Upper lobe of right lung (tissue), 1 donor: ENCODE data around the gene TPRN. TPM values are rescaled to one million over a fixed set of nuclear protein-coding genes. Genes with fewer than 3 reads are reported as not detected.

Experiments used
- ATAC-seq: fragments of 200-7000 bp; cut with Tn5 transposase; one replicate; pipeline ENCODE4 v1.9.1; 2020; ENCODE audit warnings: mild to moderate bottlenecking, moderate library complexity
- DNase-seq: peaks from one replicate; pipeline ENCODE4 v3.0.0-alpha.2; 2020
- H3K27ac ChIP-seq: fragments of 200-600 bp; one replicate; pipeline ENCODE4 v1.8.0; 2022
- H3K27me3 ChIP-seq: fragments of 200-600 bp; one replicate; pipeline ENCODE4 v1.8.0; 2022; ENCODE audit warnings: mild to moderate bottlenecking
- H3K36me3 ChIP-seq: fragments of 200-600 bp; one replicate; pipeline ENCODE4 v1.8.0; 2022
- H3K4me1 ChIP-seq: fragments of 200-600 bp; one replicate; pipeline ENCODE4 v1.8.0; 2022
- H3K4me3 ChIP-seq: fragments of 200-600 bp; one replicate; pipeline ENCODE4 v1.8.0; 2022; ENCODE audit warnings: mild to moderate bottlenecking
- H3K9me3 ChIP-seq: fragments of 200-600 bp; one replicate; pipeline ENCODE4 v1.8.0; 2022
- intact Hi-C: fragments of 100-400 bp; cut with DNase I; formaldehyde crosslinking; loops from one replicate; pipeline ENCODE4 v1.11.0; 2022
- total RNA-seq: library from RNA; stranded (reverse); fragmentation: NEBNext Ultra II Directional; extraction: Animal tissue kit (Norgen Biotek cat#: 25700); gene quantifications from one replicate; pipeline ENCODE4 v1.2.1, GENCODE V29; 2021
- TF ChIP-seq, protein P1 (sequence below): fragments of 200-600 bp; IDR thresholded peaks from one replicate; pipeline ENCODE4 v1.8.0; 2022; ENCODE audit warnings: antibody characterized with exemption
- donor health status: DM: no; HTN: yes; CAD: no; lungs with severe emphysema.

Gene TPRN
- total RNA-seq, 1 donor from 2014 or later: 22.3 TPM

DNA sequence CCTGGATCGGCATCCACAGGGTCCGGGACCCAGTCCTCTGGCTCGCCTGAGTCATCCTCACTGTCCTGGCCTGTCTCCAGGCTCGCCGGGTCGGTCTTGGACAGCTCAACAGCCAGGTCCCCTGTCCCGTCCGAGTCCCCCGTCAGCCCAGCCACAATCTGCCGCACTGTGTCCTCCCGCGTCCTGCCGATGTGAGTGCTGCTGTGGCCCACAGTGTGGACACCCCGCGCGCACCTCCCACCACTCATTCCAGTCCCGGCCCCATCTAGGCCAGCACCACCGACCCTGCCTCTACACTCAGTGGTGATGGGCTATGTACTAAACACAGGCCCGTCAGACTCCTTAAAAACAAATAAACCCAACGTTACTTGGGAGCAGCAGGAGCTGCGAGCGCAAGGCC lies 18.9 kb downstream of the TPRN start:
- H3K4me3 ChIP-seq: no peak overlapping the region
- intact Hi-C loops: no loop called here
- DNase-seq: no peak
- H3K4me1 ChIP-seq: peaks cover 8% of the 10 kb centered on the region
- H3K36me3 ChIP-seq: peaks cover 70% of the 10 kb centered on the region
- no peaks in the 10 kb centered on the region for H3K27me3 ChIP-seq
- ATAC-seq: no peak
- TF ChIP-seq, protein P1, sequence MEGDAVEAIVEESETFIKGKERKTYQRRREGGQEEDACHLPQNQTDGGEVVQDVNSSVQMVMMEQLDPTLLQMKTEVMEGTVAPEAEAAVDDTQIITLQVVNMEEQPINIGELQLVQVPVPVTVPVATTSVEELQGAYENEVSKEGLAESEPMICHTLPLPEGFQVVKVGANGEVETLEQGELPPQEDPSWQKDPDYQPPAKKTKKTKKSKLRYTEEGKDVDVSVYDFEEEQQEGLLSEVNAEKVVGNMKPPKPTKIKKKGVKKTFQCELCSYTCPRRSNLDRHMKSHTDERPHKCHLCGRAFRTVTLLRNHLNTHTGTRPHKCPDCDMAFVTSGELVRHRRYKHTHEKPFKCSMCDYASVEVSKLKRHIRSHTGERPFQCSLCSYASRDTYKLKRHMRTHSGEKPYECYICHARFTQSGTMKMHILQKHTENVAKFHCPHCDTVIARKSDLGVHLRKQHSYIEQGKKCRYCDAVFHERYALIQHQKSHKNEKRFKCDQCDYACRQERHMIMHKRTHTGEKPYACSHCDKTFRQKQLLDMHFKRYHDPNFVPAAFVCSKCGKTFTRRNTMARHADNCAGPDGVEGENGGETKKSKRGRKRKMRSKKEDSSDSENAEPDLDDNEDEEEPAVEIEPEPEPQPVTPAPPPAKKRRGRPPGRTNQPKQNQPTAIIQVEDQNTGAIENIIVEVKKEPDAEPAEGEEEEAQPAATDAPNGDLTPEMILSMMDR: no peak
- no peak overlapping the region for H3K27ac ChIP-seq
- no peaks in the 10 kb centered on the region for H3K9me3 ChIP-seq

DNA sequence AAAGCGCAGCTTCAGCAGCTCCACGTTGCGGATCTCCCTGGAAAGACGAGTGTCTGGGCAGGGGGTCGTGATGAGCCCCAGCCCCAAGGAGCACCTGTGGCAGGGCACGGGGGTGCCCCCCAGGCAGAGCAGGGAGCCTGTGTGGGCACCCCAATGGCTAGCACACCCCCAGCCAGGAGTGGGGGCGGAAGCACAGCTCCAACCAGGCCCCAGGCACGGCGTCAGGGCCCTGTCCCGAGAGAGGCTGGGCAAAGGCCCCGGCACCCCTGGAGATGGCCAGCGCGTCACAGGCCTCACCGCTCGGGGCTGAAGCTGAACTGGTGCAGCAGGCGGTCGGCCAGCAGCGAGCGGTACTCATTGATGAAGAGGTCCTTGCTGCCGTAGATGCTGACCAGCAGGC lies 20.1 kb downstream of the TPRN start:
- no peak for DNase-seq
- H3K27me3 ChIP-seq: no peaks in the 10 kb centered on the region
- TF ChIP-seq, protein P1: no peak
- no peak overlapping the region for H3K27ac ChIP-seq
- no peak overlapping the region for H3K4me3 ChIP-seq
- intact Hi-C loops: no loop called here
- H3K36me3 ChIP-seq: peaks cover 62% of the 10 kb centered on the region
- no peak for ATAC-seq
- H3K4me1 ChIP-seq: no peaks in the 10 kb centered on the region
- no peaks in the 10 kb centered on the region for H3K9me3 ChIP-seq

DNA sequence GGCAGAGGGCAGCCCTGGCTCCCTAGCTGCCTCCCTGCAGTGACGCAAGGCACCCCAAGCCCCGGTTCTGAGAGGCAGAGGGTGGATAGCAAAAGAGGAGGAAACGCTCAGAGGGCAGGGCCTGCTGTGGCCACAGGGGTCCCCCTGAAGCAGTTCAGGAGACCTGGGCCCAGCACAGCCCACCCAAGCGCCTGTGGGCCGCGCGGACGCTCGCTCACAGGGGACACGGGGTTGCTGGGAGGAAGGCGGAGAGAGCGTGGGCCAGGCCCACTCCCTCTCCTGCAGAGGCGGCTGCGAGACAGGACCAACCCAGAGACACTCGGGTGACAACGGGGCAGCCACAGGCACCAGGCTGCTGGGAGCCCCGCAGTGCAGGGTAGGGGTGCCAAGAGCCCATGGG lies 20.8 kb downstream of the TPRN start:
- H3K27ac ChIP-seq: no peak overlapping the region
- H3K9me3 ChIP-seq: no peaks in the 10 kb centered on the region
- DNase-seq: no peak
- TF ChIP-seq, protein P1: no peak
- intact Hi-C loops: no loop called here
- H3K4me1 ChIP-seq: no peaks in the 10 kb centered on the region
- H3K4me3 ChIP-seq: no peak overlapping the region
- peaks cover 60% of the 10 kb centered on the region for H3K36me3 ChIP-seq
- no peaks in the 10 kb centered on the region for H3K27me3 ChIP-seq
- no peak for ATAC-seq

DNA sequence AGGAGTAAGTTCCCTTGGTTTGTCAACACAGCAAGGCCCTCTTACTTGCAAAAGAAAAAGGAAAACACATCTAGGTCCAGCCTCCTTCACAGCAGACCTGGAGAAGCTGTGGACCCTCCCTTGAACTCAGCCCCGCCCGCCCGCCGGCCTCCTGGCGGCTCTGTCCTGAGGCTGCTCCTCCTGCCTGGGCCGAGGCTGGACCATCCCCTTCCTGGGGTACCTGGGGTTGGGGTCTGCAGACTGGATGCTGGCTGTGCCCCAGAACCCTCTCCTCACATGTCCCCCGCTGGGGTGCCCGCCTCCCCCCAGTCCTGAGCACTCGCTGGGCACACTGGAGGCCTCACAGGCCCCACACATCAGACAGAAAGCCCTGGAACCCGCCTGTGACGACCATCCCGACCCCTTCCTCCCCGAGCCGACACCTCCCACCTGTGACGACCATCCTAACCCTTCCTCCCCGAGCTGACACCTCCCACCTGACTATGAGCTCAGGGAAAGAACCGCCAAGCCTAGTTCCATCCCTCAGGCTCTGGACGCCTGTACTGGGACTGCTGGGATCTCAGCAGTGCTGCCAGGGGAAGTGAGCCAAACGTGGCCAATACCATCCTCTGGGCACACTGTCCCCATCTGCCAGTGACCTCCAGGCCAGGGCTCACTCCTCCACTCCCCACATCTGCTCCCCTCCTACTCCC lies 21.5 kb downstream of the TPRN start:
- intact Hi-C loops: no loop called here
- Histone ChIP-seq H3K27ac (no peak overlapping the region), H3K4me3 (no peak overlapping the region), H3K36me3 (peaks cover 60% of the 10 kb centered on the region), H3K27me3 (no peaks in the 10 kb centered on the region), H3K4me1 (no peaks in the 10 kb centered on the region), H3K9me3 (no peaks in the 10 kb centered on the region)
- ATAC-seq (no peak), DNase-seq (no peak)
- TF ChIP-seq, protein P1: no peak

DNA sequence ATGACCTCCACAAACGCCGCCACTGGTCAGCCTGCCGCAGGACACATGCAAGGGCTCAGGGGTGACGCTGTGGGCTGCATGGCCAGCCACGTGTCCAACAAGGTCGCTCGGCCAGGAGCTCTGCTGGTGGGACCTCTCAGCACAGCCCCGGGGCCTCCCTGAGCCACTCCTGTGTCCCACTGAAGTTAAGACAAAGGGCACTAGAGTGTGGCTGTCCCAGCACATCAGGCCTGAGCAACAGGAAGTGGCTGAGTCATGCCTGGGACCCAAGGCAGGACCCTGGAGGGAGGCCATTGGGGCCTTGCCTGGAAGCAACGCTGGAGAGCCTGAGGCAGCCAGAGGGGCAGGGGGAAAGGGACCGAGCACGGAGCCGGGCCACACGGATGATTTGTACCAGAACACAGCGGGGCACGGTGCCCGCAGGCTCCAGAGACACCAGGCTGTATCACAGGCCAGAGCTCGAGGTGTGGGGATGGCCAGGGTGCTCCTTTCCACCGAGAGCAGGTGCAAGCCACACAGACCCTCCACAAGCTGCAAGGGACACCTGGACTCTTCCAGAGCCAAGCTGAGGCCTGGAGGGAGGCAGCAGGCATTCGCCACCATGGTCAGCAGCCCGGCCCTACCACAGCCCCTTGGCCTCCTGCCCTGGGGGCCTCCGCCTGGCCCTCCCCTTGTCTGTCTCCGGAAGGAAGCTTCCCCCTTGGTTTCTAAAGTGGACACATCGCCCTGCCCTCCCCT lies 22.2 kb downstream of the TPRN start:
- Histone ChIP-seq H3K36me3 (peaks cover 53% of the 10 kb centered on the region), H3K27ac (no peak overlapping the region), H3K9me3 (no peaks in the 10 kb centered on the region), H3K27me3 (no peaks in the 10 kb centered on the region), H3K4me1 (no peaks in the 10 kb centered on the region), H3K4me3 (no peak overlapping the region)
- TF ChIP-seq, protein P1: no peak
- intact Hi-C loops: no loop called here
- ATAC-seq (no peak), DNase-seq (no peak)
